DMS79 (cell line): Measurements from ENCODE around the gene EID2B.

Experiments used
- DNase-seq: peaks from one replicate; lab custom pipeline; 2025; lab: John Stamatoyannopoulos, UW

Gene EID2B

GRCh38 chr19:39532233-39533002, at the start of gene EID2B:
Gene EID2B, minus strand, starts transcription at chr19:39532852. Its CDS starts 50 bp downstream, at chr19:39532802.
- DNase-seq, result peak; percentile 90

GRCh38 chr19:39582442-39582841, 49.8 kb upstream of the EID2B start:
- DNase-seq, result no peak

- DNase-seq, result no peak
Measured at GRCh38 chr19:39568604-39569003, 36.0 kb upstream of the EID2B start.

- no peak for DNase-seq
Measured at GRCh38 chr19:39566064-39566463, 33.4 kb upstream of the EID2B start.

- DNase-seq, result peak; percentile 94
Measured at GRCh38 chr19:39563408-39563807, 30.8 kb upstream of the EID2B start.

GRCh38 chr19:39558624-39559117, 26.0 kb upstream of the EID2B start:
- DNase-seq, result no peak

- peak; percentile 43 for DNase-seq
Measured at GRCh38 chr19:39557811-39558623, 25.4 kb upstream of the EID2B start.

GRCh38 chr19:39555883-39556282, 23.2 kb upstream of the EID2B start:
- DNase-seq, result no peak

- no peak for DNase-seq
Measured at GRCh38 chr19:39554701-39555311, 22.2 kb upstream of the EID2B start.

GRCh38 chr19:39553082-39553652, 20.5 kb upstream of the EID2B start:
- DNase-seq, result no peak

GRCh38 chr19:39550197-39550596, 17.5 kb upstream of the EID2B start:
- DNase-seq, result no peak

- DNase-seq, result no peak
Measured at GRCh38 chr19:39546599-39546998, 13.9 kb upstream of the EID2B start.

GRCh38 chr19:39544911-39545310, 12.3 kb upstream of the EID2B start:
- no peak for DNase-seq

GRCh38 chr19:39544226-39544903, 11.7 kb upstream of the EID2B start:
- no peak for DNase-seq

GRCh38 chr19:39543477-39543857, 10.8 kb upstream of the EID2B start:
- DNase-seq, result no peak

GRCh38 chr19:39542206-39542605, 9.6 kb upstream of the EID2B start:
- DNase-seq, result no peak

GRCh38 chr19:39540333-39540673, 7.7 kb upstream of the EID2B start:
- DNase-seq, result no peak

GRCh38 chr19:39539518-39540332, 7.1 kb upstream of the EID2B start, which contains the start of gene EID2:
Gene EID2, minus strand, starts transcription at chr19:39540161. Its CDS starts 82 bp downstream, at chr19:39540079.
- peak; percentile 85 for DNase-seq

- no peak for DNase-seq
Measured at GRCh38 chr19:39539165-39539517, 6.5 kb upstream of the EID2B start.

- DNase-seq, result no peak
Measured at GRCh38 chr19:39533791-39534190, 1.1 kb upstream of the EID2B start.

- DNase-seq, result no peak
Measured at GRCh38 chr19:39533003-39533512, 406 bp upstream of the EID2B start.
